ENCODE results near the gene TTC31. TPM values are rescaled to one million over a fixed set of nuclear protein-coding genes. Genes with fewer than 3 reads are reported as not detected.
A peak's percentile ranks its signal among the peaks of the same experiment; 100 is the strongest.
"Not testable (repeated sequence)": the region's sequence is repeated elsewhere in the genome, so short reads cannot be mapped to it uniquely, and the experiment has no call there.

Gene TTC31
- 10 to 100 TPM; 29.3 to 36.0 (median 34.1) TPM for polyA plus RNA-seq (ENCODE audit: insufficient read length in 3 of 3)
- long read RNA-seq, donor 1, partial matches to known transcripts: 0 of 1 reads
- long read RNA-seq, donor 1, other reads (novel, unspliced or antisense): 0 of 1 reads
- long read RNA-seq, donor 2, partial matches to known transcripts: 0 of 4 reads
- long read RNA-seq, donor 2, other reads (novel, unspliced or antisense): 0 of 4 reads
- long read RNA-seq, donor 3, partial matches to known transcripts: 0 of 1 reads
- long read RNA-seq, donor 3, other reads (novel, unspliced or antisense): 0 of 1 reads
- long read RNA-seq, donor 4, partial matches to known transcripts: 0 of 3 reads
- long read RNA-seq, donor 4, other reads (novel, unspliced or antisense): 0 of 3 reads
- long read RNA-seq, donor 5, partial matches to known transcripts: 0 of 3 reads
- long read RNA-seq, donor 5, other reads (novel, unspliced or antisense): 0 of 3 reads
- long read RNA-seq, donor 6, partial matches to known transcripts: 0 of 3 reads
- long read RNA-seq, donor 6, other reads (novel, unspliced or antisense): 0 of 3 reads
- long read RNA-seq, donor 7, partial matches to known transcripts: 0 of 3 reads
- long read RNA-seq, donor 7, other reads (novel, unspliced or antisense): 0 of 3 reads
- long read RNA-seq, donor 8, partial matches to known transcripts: 0 of 6 reads
- long read RNA-seq, donor 8, other reads (novel, unspliced or antisense): 5 of 6 reads
- long read RNA-seq, donor 9: 0 reads
- long read RNA-seq, donor 10, partial matches to known transcripts: 0 of 2 reads
- long read RNA-seq, donor 10, other reads (novel, unspliced or antisense): 0 of 2 reads
- long read RNA-seq, donor 11: 0 reads
- long read RNA-seq, donor 12, partial matches to known transcripts: 229 of 249 reads
- long read RNA-seq, donor 12, other reads (novel, unspliced or antisense): 18 of 249 reads
- long read RNA-seq, donor 13, partial matches to known transcripts: 0 of 1 reads
- long read RNA-seq, donor 13, other reads (novel, unspliced or antisense): 0 of 1 reads
- long read RNA-seq, donor 14: 0 reads
- long read RNA-seq, donor 15, partial matches to known transcripts: 0 of 3 reads
- long read RNA-seq, donor 15, other reads (novel, unspliced or antisense): 0 of 3 reads
- long read RNA-seq, donor 16: 0 reads

GRCh38 chr2:74482801-74483674 is at the start of gene TTC31, which contains the start of gene CCDC142:
TSS of gene TTC31 (plus strand) at chr2:74483081. CDS start at chr2:74483096, 15 bp downstream.
TSS of gene CCDC142 (minus strand) at chr2:74482998. CDS start at chr2:74482837, 161 bp downstream.
- DNase-seq: peak; percentile 97

GRCh38 chr2:74436111-74436805 is 46.6 kb upstream of the TTC31 start:
- DNase-seq: no peak

DNA sequence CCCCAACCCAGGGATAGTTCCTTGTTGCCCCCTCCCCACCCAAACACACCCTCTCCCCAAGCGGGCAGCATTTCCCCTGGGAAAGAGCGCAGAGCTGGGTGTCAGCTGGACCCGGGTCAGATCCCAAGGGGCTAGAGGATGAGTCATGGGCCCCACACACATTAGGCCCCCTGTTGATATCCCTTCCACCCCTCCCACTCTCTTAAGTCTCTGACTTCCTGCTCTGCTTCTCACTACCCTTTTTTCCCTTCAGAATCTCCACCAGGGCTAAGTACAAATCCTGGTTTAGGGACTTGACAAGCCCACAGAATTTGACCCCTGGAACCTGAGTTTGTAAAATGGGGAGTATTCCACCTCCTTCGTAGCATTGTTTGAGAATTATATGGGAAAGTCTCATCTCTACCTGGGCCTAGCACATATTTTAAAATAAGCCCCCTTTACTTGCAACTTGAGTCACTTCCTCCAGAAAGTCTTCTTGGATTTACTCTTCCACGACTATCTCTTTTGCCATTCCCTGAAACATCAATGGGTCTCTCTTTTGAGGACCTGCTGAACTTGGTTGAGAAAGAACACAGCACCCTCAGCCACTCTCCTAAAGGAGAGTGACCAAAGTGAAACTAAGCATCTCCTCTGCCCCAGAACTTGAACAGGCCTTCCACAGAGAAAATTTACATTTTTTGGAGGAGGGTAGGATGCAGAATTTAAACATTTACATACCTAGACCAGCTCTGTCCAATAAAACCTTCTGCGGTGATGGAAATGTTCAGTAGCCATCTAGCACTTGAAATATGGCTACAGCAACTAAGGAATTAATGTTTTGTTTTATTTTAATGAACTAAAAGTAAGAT is 45.8 kb upstream of the TTC31 start:
- no peak for DNase-seq

- no peak for DNase-seq
Measured at GRCh38 chr2:74438248-74438647, 44.6 kb upstream of the TTC31 start.

DNA sequence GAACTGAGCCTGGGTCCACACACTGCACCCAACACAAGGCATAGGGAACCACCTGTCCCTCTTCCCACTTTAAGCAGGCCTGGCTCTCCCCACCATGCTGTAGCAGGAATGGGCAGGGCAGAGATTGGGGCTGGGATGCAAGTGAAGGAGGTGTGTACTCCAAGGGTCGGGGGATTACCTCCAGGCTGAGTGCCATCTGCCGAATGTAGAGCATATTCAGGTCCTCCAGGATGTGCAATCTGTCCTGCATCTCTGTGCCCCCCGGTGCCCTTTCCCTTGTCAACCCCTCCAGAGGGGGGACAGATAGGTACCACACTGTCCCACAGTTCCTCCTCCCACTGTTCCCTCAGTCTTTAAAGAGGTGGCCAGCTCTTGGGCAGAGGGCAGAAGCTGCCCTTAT is 43.5 kb upstream of the TTC31 start:
- DNase-seq: no peak

GRCh38 chr2:74439803-74440377 is 43.0 kb upstream of the TTC31 start:
- peak; percentile 65 for DNase-seq

DNA sequence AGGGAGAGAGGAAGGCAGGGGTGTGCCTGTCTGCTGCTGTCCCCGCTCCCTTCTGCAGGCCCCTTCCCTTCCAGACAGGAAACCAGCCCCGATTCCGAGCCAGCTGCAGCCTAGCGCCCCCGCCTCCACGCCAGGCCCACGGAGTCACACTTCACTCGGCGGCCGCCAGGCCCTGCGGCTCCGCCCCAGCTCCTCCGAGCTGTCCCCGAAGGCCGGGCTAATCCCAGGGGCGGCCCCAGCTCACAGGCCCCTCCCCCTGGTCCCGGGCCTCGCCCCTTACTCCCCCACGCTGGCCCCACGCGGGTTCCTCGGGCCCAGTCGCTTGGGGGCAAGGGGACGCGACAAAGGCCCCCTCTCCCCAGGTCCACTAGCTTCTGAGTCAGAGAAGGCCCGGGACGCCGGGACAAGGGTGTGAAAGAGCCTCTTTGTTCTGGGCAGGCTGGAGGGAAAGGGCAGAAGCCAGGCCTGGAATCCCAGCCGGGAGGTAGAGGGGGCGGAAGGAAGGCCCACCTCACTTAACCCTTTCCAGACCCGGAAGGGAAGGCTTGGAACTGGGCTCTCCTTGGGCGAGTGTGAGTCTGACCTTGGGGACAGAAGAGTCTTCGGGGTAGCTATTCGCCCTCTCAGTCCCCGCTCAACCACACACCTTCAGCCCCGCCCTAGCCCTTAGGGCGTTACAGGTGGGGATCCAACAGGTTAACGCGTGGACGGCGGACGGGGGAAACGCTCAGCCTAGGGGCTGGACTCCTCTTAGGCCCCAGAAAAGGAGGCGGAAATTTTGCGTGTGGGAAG is 42.3 kb upstream of the TTC31 start:
- DNase-seq: peak; percentile 92

DNA sequence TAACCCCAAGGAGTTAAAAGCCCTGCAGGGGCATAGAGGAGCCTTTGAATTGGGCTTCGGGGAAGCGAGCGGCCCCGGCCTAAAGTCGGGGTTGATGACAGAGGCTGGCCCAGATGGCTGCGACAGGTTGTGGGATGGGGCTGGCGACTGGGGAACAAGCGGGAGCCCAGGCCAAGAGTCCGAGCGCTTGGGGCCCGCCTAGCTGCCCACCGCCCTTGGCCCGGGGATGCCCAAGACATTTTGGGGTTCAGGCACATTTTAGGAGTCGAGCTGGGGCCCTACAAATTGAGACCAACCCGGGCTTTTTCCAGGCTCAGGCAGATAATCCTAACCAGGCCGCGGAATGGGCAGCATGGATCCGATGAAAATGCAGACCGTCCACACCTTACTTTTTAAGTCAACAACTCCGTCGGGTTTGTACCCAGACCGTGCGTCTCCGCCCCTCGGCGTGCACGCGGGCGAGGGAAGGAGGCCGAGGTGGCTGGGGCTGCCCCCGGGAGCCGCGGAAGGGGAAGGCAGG is 41.7 kb upstream of the TTC31 start:
- DNase-seq: no peak

DNA sequence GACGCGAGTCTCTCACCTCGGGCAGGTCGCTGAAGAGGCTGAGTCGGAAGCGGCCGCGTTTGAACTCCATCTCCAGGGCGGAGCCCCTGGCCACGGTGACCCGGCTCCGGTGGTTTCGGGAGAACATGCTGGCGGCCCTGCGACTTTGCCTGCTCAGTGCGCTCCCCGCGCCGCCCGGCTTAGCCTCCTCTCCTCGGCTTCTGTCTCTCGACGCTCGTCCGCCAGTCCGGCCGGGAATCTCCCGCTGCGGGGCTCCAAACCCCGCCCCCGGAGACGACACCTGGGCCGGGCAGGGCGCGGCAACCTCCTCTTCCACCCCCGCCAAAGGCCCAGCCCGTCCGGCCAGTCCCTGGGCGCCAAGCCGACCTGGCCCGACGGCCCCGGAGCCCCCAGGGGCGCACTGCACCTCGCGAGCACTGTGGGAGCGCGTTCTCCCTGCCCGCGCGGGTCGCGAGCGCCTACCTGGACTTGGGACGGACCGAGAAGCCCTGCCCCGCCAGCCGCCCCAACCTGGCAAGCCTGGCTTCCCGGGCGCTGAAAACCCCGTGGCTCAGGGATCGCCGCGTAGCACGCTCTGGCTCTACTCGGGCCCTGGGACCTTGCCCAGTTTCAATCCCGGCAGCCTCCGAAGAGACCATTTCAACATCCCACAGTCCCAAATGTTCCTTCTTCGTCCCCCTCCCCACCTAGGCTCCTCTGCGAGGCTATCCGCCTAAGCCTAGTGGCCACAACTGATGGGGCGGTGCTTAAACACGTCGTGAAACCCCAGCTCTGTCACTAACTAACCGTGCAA is 41.0 kb upstream of the TTC31 start, which contains the start of gene RTKN:
RTKN (minus strand) TSS at position 248 of the 793 bp plus-strand sequence; CDS start at position 127, 121 bp downstream.
- DNase-seq: peak; percentile 70

GRCh38 chr2:74442483-74443297 is 40.2 kb upstream of the TTC31 start:
- DNase-seq: not testable (repeated sequence)

DNA sequence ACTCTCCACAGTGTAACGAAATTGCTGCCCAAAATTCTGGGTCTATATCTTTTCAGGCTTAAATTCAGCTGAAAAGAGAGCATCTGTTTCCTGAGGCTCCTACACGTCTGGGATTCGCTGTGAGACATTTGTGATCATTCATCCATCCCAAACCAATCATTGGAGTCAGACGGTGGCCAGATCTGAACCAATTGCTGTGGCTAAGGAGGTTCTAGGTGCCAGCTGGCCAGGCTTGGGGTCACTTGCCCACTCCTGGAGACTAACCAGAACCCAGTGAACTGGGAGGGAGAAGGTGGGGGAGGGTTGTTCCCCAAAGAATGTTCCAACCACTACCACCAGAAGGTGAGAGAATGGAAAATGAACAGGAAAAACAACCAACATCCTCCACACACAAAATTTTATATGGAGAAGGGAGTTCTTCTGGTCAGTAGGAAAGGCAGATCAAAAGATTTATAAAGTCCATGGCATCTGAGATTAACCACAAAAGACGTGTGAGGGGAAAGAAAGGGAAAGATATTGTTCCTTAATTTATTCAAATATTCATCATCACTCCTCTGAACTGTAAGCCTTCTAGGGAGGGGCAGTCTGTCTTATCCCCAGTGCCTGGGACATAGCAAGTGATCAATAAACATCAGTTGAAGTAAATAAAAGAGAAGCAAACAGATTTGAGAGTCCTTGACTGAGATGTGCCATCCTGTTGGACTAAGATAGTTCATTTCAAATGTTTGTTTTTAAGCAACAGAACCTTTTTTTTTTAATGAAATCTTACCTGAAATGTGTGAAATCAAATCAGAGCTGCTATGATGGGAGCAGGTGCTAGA is 38.2 kb upstream of the TTC31 start:
- no peak for DNase-seq

GRCh38 chr2:74447230-74447999 is 35.5 kb upstream of the TTC31 start:
- no peak for DNase-seq

DNA sequence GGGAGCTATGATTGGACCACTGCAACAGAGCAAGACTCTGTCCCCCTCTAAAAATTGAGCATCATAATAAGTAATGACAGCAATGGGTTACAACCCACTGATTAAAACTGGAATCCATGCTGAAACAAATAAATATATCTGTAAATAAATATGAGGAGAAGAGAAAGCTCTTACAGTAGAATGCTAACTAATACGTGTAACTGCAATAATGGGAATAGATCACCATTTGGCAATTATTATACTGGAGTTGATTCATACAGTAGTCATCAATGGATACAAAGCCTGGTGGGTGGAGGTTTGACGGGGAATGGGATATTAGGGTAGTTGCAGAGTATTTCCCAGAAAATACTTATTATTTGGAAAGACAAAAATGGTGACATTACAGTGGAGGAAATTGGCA is 34.1 kb upstream of the TTC31 start:
- DNase-seq: no peak

- DNase-seq: no peak
Measured at GRCh38 chr2:74450570-74451190, 32.2 kb upstream of the TTC31 start.
